WERI-Rb-1 (cell line): ENCODE data around the gene RAD51B.

Source experiments
- DNase-seq: peaks from one replicate; pipeline ENCODE4 v3.0.0-alpha.2; 2020
- H3K27ac ChIP-seq: fragments of 250-450 bp; sonication (Bioruptor Pico); 2 replicates; pipeline ENCODE4 v1.5.1; 2020; ENCODE audit warnings: mild to moderate bottlenecking, moderate library complexity
- H3K27me3 ChIP-seq: fragments of 250-450 bp; sonication (Bioruptor Pico); 2 replicates; pipeline ENCODE4 v1.5.1; 2021; ENCODE audit warnings: mild to moderate bottlenecking, low read depth, moderate library complexity; ENCODE audit not compliant: insufficient read depth, severe bottlenecking
- H3K36me3 ChIP-seq: fragments of 250-450 bp; sonication (Bioruptor Pico); 2 replicates; pipeline ENCODE4 v1.5.1; 2020; ENCODE audit warnings: mild to moderate bottlenecking, moderate library complexity
- H3K4me3 ChIP-seq: 2 replicates; pipeline ENCODE4 v1.5.1; 2011; ENCODE audit warnings: low read depth, mild to moderate bottlenecking, control low read depth, low read length
- H3K9me3 ChIP-seq: fragments of 250-450 bp; sonication (Bioruptor Pico); 2 replicates; pipeline ENCODE4 v1.5.1; 2021; ENCODE audit warnings: mild to moderate bottlenecking, moderate library complexity; ENCODE audit not compliant: severe bottlenecking
- CTCF ChIP-seq: IDR thresholded peaks from 2 replicates; pipeline ENCODE4 v1.5.1; 2011; ENCODE audit warnings: low read depth, mild to moderate bottlenecking, control low read depth, inconsistent platforms, low read length

The RAD51B gene

GRCh38 chr14:68631394-68632053 lies 811.9 kb downstream of the RAD51B start:
- no peak for DNase-seq
- Histone ChIP-seq H3K9me3 (no peaks in the 10 kb centered on the region), H3K27ac (no peak overlapping the region), H3K36me3 (no peaks in the 10 kb centered on the region), H3K4me3 (no peak overlapping the region), H3K27me3 (no peaks in the 10 kb centered on the region)
- no peak for TF ChIP-seq CTCF

GRCh38 chr14:68632054-68632895 lies 812.7 kb downstream of the RAD51B start:
- H3K27ac ChIP-seq: no peak overlapping the region
- no peaks in the 10 kb centered on the region for H3K36me3 ChIP-seq
- no peaks in the 10 kb centered on the region for H3K27me3 ChIP-seq
- DNase-seq: no peak
- no peaks in the 10 kb centered on the region for H3K9me3 ChIP-seq
- no peak overlapping the region for H3K4me3 ChIP-seq
- no peak for TF ChIP-seq CTCF

- no peak for TF ChIP-seq CTCF
- Histone ChIP-seq H3K36me3 (no peaks in the 10 kb centered on the region), H3K27ac (no peak overlapping the region), H3K4me3 (no peak overlapping the region), H3K27me3 (no peaks in the 10 kb centered on the region), H3K9me3 (no peaks in the 10 kb centered on the region)
- no peak for DNase-seq
Measured at GRCh38 chr14:68633131-68633991, 813.8 kb downstream of the RAD51B start.

GRCh38 chr14:68634332-68634731 lies 814.8 kb downstream of the RAD51B start:
- Histone ChIP-seq H3K4me3 (no peak overlapping the region), H3K27ac (peak overlapping the region; percentile 53), H3K36me3 (no peaks in the 10 kb centered on the region), H3K27me3 (no peaks in the 10 kb centered on the region), H3K9me3 (no peaks in the 10 kb centered on the region)
- no peak for TF ChIP-seq CTCF
- peak; percentile 25 for DNase-seq

GRCh38 chr14:68634874-68635595 lies 815.5 kb downstream of the RAD51B start:
- TF ChIP-seq CTCF: no peak
- no peaks in the 10 kb centered on the region for H3K27me3 ChIP-seq
- peak; percentile 53 for DNase-seq

More at GRCh38 chr14:68634874-68635595, 815.5 kb downstream of the RAD51B start:
- H3K4me3 ChIP-seq: no peak overlapping the region
- H3K9me3 ChIP-seq: peaks cover 3% of the 10 kb centered on the region
- peak overlapping the region; percentile 53 for H3K27ac ChIP-seq
- H3K36me3 ChIP-seq: no peaks in the 10 kb centered on the region
